ENCODE measurements around the gene ATP6V0A4. TPM values are rescaled to one million over a fixed set of nuclear protein-coding genes. Genes with fewer than 3 reads are reported as not detected.

The ATP6V0A4 gene
- total RNA-seq, 2 donors from 2014 or later: 0.29 to 0.44 TPM

GRCh38 chr7:138832966-138833365, 35.0 kb upstream of the ATP6V0A4 start:
- H3K9me3 ChIP-seq (ENCODE audit: control insufficient read depth, low read length): no peaks in the 10 kb centered on the region
- no peak overlapping the region for H3K27ac ChIP-seq (ENCODE audit: low read depth, low read length)
- H3K4me3 Mint-ChIP-seq: no peak overlapping the region
- peaks cover 2% of the 10 kb centered on the region for H3K4me1 Mint-ChIP-seq
- H3K4me3 ChIP-seq (ENCODE audit: low read length): no peak overlapping the region
- H3K4me1 ChIP-seq (ENCODE audit: control insufficient read depth, insufficient read depth, low read length): no peaks in the 10 kb centered on the region
- H3K36me3 ChIP-seq (ENCODE audit: control insufficient read depth, insufficient read depth, low read length): peaks cover 30% of the 10 kb centered on the region
- H3K27me3 Mint-ChIP-seq (ENCODE audit: insufficient read depth): peaks cover 14% of the 10 kb centered on the region
- no peak overlapping the region for H3K9ac ChIP-seq (ENCODE audit: extremely low read depth, low read length, poor library complexity, severe bottlenecking)
- H3K9me3 Mint-ChIP-seq: no peaks in the 10 kb centered on the region
- H3K27ac Mint-ChIP-seq: no peak overlapping the region
- TF ChIP-seq CTCF (conservative IDR thresholded peaks at IDR 0.05): no peak
- H3K36me3 Mint-ChIP-seq (ENCODE audit: low read depth): peaks cover 19% of the 10 kb centered on the region
- 90 to 94% methylated on average over 5 to 10 of the region's 10 CpGs for WGBS, 2 experiments (ENCODE audit: insufficient coverage in 1 of 2, insufficient read length in 1 of 2)
- DNase-seq: no peak
- no peaks in the 10 kb centered on the region for H3K27me3 ChIP-seq (ENCODE audit: control insufficient read depth, insufficient read depth, low read length, poor library complexity, severe bottlenecking)

DNA sequence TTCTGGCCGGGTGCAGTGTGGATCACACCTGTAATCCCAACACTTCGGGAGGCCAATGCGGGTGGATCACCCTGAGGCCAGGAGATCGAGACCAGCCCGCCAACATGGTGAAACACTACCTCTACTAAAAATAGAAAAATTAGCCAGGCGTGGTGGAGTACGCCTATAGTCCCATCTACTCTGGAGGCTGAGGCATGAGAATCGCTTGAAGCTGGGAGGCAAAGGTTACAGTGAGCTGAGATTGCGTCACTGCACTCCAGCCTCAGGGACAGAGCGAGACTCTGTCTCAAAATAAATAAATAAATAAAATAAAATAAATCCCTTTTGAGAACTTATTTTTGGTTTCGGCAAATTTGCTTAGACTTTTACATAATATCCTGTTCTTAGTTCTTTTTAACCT, 31.3 kb upstream of the ATP6V0A4 start:
- H3K27me3 Mint-ChIP-seq (ENCODE audit: insufficient read depth): peaks cover 18% of the 10 kb centered on the region
- no peak overlapping the region for H3K4me3 ChIP-seq (ENCODE audit: low read length)
- peak; percentile 18 for DNase-seq
- no peak for TF ChIP-seq CTCF (conservative IDR thresholded peaks at IDR 0.05)
- H3K4me1 Mint-ChIP-seq: peaks cover 2% of the 10 kb centered on the region
- H3K36me3 ChIP-seq (ENCODE audit: control insufficient read depth, insufficient read depth, low read length): no peaks in the 10 kb centered on the region
- no peak overlapping the region for H3K4me3 Mint-ChIP-seq
- H3K27ac Mint-ChIP-seq: no peak overlapping the region
- peaks cover 1% of the 10 kb centered on the region for H3K36me3 Mint-ChIP-seq (ENCODE audit: low read depth)
- no peaks in the 10 kb centered on the region for H3K27me3 ChIP-seq (ENCODE audit: control insufficient read depth, insufficient read depth, low read length, poor library complexity, severe bottlenecking)
- 94 to 98% methylated on average over 7 to 11 of the region's 11 CpGs for WGBS, 2 experiments (ENCODE audit: insufficient coverage in 1 of 2, insufficient read length in 1 of 2)
- H3K9me3 ChIP-seq (ENCODE audit: control insufficient read depth, low read length): peaks cover 6% of the 10 kb centered on the region
- no peak overlapping the region for H3K27ac ChIP-seq (ENCODE audit: low read depth, low read length)
- no peak overlapping the region for H3K9ac ChIP-seq (ENCODE audit: extremely low read depth, low read length, poor library complexity, severe bottlenecking)
- H3K9me3 Mint-ChIP-seq: no peaks in the 10 kb centered on the region
- H3K4me1 ChIP-seq (ENCODE audit: control insufficient read depth, insufficient read depth, low read length): no peaks in the 10 kb centered on the region

- Mint-ChIP-seq H3K4me3 (no peak overlapping the region), H3K27ac (no peak overlapping the region), H3K36me3 (ENCODE audit: low read depth) (no peaks in the 10 kb centered on the region), H3K9me3 (no peaks in the 10 kb centered on the region), H3K4me1 (peaks cover 2% of the 10 kb centered on the region), H3K27me3 (ENCODE audit: insufficient read depth) (peaks cover 16% of the 10 kb centered on the region)
- H3K9me3 ChIP-seq (ENCODE audit: control insufficient read depth, low read length): peaks cover 6% of the 10 kb centered on the region
- WGBS, 2 experiments (ENCODE audit: insufficient coverage in 1 of 2, insufficient read length in 1 of 2): 100% methylated on average over 2 of the region's 2 CpGs; no CpG with 5 or more reads in 1 of the 2 experiments
- peak; percentile 2 for DNase-seq
- no peak overlapping the region for H3K9ac ChIP-seq (ENCODE audit: extremely low read depth, low read length, poor library complexity, severe bottlenecking)
- H3K4me3 ChIP-seq (ENCODE audit: low read length): no peak overlapping the region
- no peaks in the 10 kb centered on the region for H3K36me3 ChIP-seq (ENCODE audit: control insufficient read depth, insufficient read depth, low read length)
- H3K27ac ChIP-seq (ENCODE audit: low read depth, low read length): no peak overlapping the region
- no peaks in the 10 kb centered on the region for H3K4me1 ChIP-seq (ENCODE audit: control insufficient read depth, insufficient read depth, low read length)
- no peaks in the 10 kb centered on the region for H3K27me3 ChIP-seq (ENCODE audit: control insufficient read depth, insufficient read depth, low read length, poor library complexity, severe bottlenecking)
- TF ChIP-seq CTCF (conservative IDR thresholded peaks at IDR 0.05): no peak
Observed at GRCh38 chr7:138828302-138828701, 30.3 kb upstream of the ATP6V0A4 start.
